AG04450 (cell line): Measurements from ENCODE around the gene IKBIP. TPM values are rescaled to one million over a fixed set of nuclear protein-coding genes. Genes with fewer than 3 reads are reported as not detected.
A peak's percentile ranks its signal among the peaks of the same experiment; 100 is the strongest.
"Not testable (repeated sequence)": the region's sequence is repeated elsewhere in the genome, so short reads cannot be mapped to it uniquely, and the experiment has no call there.

ENCODE experiments used
- CTCF ChIA-PET: fragments of 300-600, 350-600 bp; formaldehyde crosslinking; extraction: SDS; loops from one replicate; lab custom pipeline; 2022; ENCODE audit warnings: antibody characterized with exemption, inconsistent platforms; lab: Charles Lee
- POLR2A ChIA-PET: fragments of 350-600 bp; formaldehyde crosslinking; extraction: SDS; loops from one replicate; lab custom pipeline; 2021; ENCODE audit warnings: antibody characterized with exemption, inconsistent platforms; lab: Yijun Ruan, JAX
- DNase-seq: peaks from one replicate; pipeline ENCODE4 v3.0.0-alpha.2; 2011; ENCODE audit warnings: low read depth, low spot score
- H3K27ac ChIP-seq: one replicate; pipeline ENCODE4 v1.5.1; 2012; ENCODE audit warnings: low read depth, low read length, control low read depth
- H3K27me3 ChIP-seq: one replicate; pipeline ENCODE4 v1.6.0; 2012; ENCODE audit warnings: low read length; ENCODE audit not compliant: control insufficient read depth, insufficient read depth
- H3K4me3 ChIP-seq: 2 replicates; pipeline ENCODE4 v1.5.1; 2011; ENCODE audit warnings: mild to moderate bottlenecking, low read depth, low read length, control low read depth
- H3K9me3 ChIP-seq: 2 replicates; pipeline ENCODE4 v1.5.1; 2012; ENCODE audit warnings: low read length; ENCODE audit not compliant: control insufficient read depth, insufficient read depth
- CTCF ChIP-seq: IDR thresholded peaks from 2 replicates; pipeline ENCODE4 v1.5.1; 2011; ENCODE audit warnings: low read depth, low read length, control low read depth, inconsistent platforms
- polyA plus RNA-seq: library from polyadenylated mRNA; depleted of rRNA; stranded (reverse); fragments of >200 nt; gene quantifications from 2 replicates; pipeline ENCODE4 v1.2.3, GENCODE V29; 2011

The IKBIP gene
- polyA plus RNA-seq, 1 experiment = 81.5 TPM

GRCh38 chr12:98646294-98647090 lies 1.9 kb upstream of the IKBIP start:
- peak overlapping the region; percentile 74 for H3K4me3 ChIP-seq
- no peak for DNase-seq
- POLR2A ChIA-PET = no interaction called here
- no peaks in the 10 kb centered on the region; the same call in 1 of the 2 replicates for H3K9me3 ChIP-seq
- TF ChIP-seq CTCF = no peak
- no peak overlapping the region for H3K27ac ChIP-seq
- CTCF ChIA-PET = interaction anchor here (0.9 to 1.3 kb wide), 2 partner anchors 80 to 155 kb away, joined by 4 to 5 read pairs; no protein-coding TSS in a partner anchor
- no peaks in the 10 kb centered on the region for H3K27me3 ChIP-seq

- Histone ChIP-seq H3K27ac (peak overlapping the region; percentile 47), H3K27me3 (no peaks in the 10 kb centered on the region), H3K4me3 (peak overlapping the region; percentile 74), H3K9me3 (no peaks in the 10 kb centered on the region; the same call in 1 of the 2 replicates)
- CTCF ChIA-PET = interaction anchor here (0.9 to 1.3 kb wide), 2 partner anchors 79 to 154 kb away, joined by 4 to 5 read pairs; no protein-coding TSS in a partner anchor
- DNase-seq = no peak
- POLR2A ChIA-PET = no interaction called here
- TF ChIP-seq CTCF = no peak
These were observed 1.0 kb upstream of the IKBIP start for GRCh38 chr12:98645572-98646067.

GRCh38 chr12:98644433-98644711 lies 216 bp downstream of the IKBIP start:
- Histone ChIP-seq H3K27me3 (no peaks in the 10 kb centered on the region), H3K27ac (peak overlapping the region; percentile 93), H3K4me3 (peak overlapping the region; percentile 92), H3K9me3 (no peaks in the 10 kb centered on the region; the same call in 1 of the 2 replicates)
- ChIA-PET CTCF (interaction anchor here (0.7 to 1.6 kb wide), 4 partner anchors 10 to 153 kb away, joined by 3 to 6 read pairs (median 4); no protein-coding TSS in a partner anchor), POLR2A (interaction anchor here (1.1 to 2.2 kb wide), 4 partner anchors 12 to 141 kb away, joined by 3 to 25 read pairs (median 4); partner anchors contain the start of gene SLC25A3)
- no peak for DNase-seq
- no peak for TF ChIP-seq CTCF

DNA sequence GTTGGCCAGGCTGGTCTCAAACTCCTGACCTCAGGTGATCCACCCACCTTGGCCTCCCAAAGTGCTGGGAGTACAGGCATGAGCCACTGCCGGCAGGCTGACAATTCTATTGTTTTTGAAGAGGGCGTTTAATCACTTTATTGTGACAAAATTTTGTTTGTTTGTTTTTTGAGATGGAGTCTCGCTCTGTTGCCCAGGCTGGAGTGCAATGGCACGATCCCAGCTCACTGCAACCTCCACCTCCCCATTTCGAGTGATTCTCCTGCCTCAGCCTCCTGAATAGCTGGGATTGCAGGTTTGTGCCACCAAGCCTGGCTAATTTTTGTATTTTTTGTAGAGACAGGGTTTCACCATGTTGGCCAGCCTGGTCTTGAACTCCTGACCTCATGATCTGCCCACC lies 1.8 kb downstream of the IKBIP start:
- H3K9me3 ChIP-seq, H3K27ac ChIP-seq, H3K27me3 ChIP-seq, DNase-seq: not testable (repeated sequence)
- ChIA-PET POLR2A (interaction anchor here (2.2 kb wide), 1 partner anchor 49 kb away, joined by 25 read pairs; the partner anchor contains the start of gene SLC25A3), CTCF (interaction anchor here (1.2 kb wide), 3 partner anchors 11 to 56 kb away, joined by 3 to 5 read pairs (median 3); no protein-coding TSS in a partner anchor)
- H3K4me3 ChIP-seq = peak overlapping the region; percentile 92

GRCh38 chr12:98639491-98639890 lies 5.1 kb downstream of the IKBIP start:
- CTCF ChIA-PET = interaction anchor here (0.9 to 2.0 kb wide), 2 partner anchors 73 to 95 kb away, joined by 3 to 15 read pairs; no protein-coding TSS in a partner anchor
- no peak for DNase-seq
- no peak for TF ChIP-seq CTCF
- POLR2A ChIA-PET = interaction anchor here (1.5 kb wide), 1 partner anchor 46 kb away, joined by 6 read pairs; the partner anchor contains the start of gene SLC25A3
- Histone ChIP-seq H3K27me3 (no peaks in the 10 kb centered on the region), H3K9me3 (no peaks in the 10 kb centered on the region; the same call in 1 of the 2 replicates), H3K4me3 (no peak overlapping the region), H3K27ac (no peak overlapping the region)
